HT1080 (cell line): ENCODE data around the gene POU3F1. TPM values are rescaled to one million over a fixed set of nuclear protein-coding genes. Genes with fewer than 3 reads are reported as not detected.

Experiments
- DNase-seq: peaks from one replicate; pipeline ENCODE4 v3.0.0-alpha.2; 2015; ENCODE audit warnings: low read depth
- small RNA-seq: library from RNA; depleted of rRNA; stranded (forward); fragments of <200 nt; gene quantifications from one replicate; pipeline ENCODE3, GENCODE V24; 2014
- total RNA-seq: library from RNA; depleted of rRNA; stranded (reverse); fragments of >200 nt; shearing (Covaris generic); gene quantifications from 2 replicates; pipeline ENCODE4 v1.2.3, GENCODE V29; 2014; rRNA removed

The POU3F1 gene
- total RNA-seq, 1 experiment from 2014 or later, result not detected

DNA sequence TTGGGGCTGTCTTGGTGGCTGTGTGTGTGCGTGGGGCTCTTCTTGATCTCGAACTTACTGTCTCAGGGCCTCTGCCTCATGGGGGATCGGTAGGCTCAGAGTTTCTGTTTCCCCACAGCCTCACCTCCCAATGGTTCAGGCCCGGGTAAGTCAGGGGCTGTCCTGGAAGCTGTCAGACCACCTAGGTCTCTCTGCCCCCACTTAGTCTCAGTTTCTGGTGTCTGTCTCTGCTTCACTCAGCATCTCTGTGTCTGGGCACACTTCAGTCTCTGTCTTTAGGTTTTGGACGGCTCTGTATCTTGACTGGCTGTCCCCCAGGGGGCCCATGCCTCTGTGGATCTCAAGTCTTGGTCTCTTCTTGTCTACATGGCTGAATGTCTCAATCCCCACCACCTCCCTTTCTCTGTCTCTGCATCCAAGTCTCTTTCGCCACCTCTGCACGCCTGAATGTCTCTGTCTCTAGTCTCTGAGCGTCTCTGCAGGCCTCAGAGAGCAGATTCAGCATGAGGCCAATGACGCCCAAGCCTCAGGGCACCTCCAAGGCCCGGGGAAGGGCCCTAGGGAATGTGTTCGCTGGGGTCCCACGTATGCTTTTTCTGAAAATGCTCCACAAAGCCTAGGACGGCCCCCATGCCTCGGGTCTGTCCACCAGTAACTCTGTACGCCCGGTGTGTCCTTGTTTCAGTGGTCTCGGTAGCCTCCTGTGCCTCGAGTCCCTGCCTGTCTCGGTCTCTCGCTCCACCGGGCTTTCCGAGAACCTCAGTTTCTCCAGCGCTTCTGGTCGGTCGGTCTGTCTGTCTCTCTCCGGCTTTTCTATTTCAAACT, 42.1 kb downstream of the POU3F1 start:
- DNase-seq, result no peak

DNA sequence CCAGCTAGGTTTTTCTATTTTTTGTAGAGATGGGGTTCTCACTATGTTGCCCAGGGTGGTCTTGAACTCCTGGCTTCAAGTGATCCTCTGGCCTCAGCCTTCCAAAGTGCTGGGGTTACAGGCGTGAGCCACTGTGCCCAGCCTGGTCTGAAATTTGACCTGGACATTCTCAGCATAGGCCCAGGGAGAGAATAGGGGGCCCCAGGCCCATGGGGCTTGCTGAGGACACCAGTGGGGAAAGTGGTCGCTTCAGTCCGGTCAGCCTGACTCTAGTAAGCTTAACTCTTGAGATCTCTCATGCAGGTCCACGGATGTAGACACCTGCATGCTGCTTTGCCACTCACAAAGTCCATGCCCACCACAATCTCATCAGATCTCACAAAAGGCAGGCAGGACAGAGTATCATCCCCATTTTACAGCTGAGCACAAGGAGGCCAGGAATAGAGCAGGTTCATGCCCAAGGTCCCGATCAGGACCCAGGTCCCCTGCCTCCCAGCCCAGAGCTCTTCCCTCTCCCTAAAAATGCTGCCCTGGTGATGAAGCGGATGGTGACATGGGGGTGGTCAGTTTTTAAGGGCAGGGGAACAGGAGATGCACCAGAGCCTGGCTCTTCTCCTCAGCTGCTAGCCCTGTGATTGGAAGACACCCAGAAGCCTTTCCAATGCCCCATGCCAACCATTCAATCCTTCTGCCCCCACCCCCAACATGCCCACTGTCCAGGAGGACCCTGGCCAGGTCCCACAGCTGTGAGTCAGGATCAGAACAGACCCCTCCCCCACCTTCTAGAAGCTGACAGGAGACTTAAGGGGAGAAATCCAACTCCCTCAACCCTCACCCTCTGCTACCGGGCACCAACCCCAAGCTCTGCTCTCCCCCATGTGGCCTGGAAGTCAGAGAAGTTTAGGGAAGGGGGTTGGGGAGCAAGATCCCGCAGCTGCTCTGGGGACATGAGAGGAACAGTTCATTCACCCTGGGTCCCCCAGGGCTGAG, 43.0 kb downstream of the POU3F1 start:
- no peak for DNase-seq

DNA sequence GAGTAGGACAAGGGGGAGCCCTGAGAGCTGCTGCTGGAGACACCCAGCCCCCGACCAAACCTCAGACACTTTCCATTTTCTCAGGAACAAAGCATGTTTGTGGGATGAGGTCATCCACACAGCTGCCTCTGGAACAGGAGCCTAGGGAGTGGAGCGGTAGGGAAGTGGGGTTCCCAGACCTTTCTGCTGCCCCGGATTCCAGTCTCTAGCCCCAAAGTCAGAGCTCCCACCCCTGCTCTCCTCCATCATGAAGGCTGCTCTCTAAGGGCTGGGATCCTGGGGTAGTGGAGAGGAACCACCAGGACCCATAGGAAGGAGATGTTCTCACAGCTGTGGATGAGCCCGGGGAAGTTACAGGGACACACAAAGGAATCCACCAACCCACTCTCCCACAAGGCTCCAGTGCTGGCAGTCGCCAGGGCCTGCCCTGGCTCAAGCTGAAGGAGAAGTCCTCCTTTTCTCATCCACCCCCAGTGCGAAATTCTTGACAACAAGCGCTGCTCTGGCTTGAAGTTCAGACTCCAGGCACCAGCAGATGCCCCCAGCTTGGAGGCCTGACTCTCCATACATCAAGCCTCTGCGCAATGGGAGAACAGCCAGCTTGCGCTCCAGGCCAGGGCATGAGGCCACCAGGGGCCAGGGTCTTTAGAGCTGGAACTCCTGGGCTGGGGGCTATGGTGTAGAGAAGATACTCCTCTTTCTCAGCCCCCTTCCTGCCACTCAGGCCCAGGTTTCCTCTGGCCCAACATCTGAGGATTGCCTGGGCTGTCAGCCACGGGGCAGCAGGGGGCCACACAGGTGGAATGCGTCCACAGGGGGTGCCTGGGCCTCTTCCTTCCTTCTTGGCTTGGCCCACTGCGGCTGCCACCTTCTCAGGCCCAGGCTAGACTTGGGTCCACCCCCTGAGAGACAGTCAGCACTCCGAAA, 45.8 kb downstream of the POU3F1 start:
- peak; percentile 87 for DNase-seq

DNA sequence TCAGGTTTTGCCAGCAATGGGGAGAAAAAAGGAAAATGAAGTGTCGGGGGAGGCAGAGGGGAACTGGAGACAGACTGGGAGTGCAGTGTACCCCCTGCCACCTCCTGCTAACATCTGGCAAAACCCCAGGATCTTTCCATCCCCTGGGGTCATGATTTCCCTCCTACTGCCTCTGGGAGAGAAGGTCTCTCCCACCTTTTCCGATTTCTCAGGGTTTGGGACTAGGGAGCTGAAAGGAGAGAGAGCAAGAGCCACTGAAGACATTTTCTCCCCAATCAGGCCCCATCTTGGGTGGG, 46.4 kb downstream of the POU3F1 start:
- DNase-seq, result no peak

DNA sequence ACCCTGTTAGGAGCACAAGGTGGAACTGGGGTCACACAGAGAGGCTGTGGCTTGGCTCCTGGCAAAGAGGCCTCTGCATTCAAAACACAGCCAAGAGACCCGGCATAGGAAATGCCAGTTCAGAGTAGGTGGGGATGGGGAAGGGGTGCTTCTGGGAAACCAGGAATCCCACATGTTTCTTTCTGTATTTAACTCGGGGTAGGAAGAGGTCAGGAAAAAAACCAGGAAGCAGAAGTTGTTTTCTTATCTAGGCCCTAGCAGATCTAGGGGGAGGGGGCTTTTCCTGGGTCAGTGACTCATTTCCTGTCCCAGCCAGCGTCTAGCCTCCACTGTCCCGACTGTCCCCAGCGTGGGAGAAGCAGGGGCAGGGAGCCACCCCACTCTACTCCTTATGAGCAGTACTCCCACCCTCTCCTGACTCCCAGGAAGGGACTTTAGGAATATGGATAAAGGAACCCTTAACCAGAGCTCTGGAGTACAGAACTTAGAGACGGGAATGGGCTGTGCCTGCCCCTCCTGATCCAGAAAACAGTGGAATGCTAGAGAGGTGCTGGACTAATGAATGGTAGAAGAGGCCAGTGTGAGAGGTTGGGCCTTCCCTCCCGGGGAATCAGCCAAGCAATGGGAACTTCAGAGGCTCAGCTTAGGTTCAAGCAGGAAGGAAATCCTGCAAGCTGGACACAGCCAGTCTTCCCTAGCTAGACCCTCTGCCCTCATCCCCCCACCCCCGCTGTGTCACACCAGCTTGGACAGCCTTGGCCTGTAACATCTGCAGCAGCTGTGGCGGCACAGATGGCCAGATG, 47.0 kb downstream of the POU3F1 start:
- peak; percentile 81 for DNase-seq

DNA sequence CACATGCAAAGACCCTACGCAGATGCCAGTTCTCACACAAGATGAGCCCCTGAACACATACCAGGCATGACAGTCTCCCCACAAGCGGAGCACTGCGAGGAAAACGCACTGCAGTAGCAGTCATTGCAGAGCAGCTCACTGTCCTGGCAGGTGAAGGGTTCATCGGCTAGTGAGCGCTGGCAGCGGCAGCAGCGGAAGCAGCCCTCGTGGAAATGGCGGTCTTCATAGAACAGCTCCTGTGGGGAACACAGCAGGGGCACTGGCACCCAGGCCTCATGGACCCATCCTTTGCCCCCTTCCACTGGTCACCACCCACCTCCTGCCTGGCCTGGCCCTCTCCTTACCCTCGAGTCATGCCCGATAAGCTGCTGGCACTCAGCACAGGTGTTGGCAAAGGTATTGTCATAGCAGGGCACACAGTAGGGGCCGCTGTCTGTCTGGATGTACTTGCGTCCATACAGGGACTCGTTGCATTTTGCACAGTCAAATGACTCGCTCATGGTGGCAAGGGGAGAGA, 47.6 kb downstream of the POU3F1 start:
- DNase-seq, result no peak

DNA sequence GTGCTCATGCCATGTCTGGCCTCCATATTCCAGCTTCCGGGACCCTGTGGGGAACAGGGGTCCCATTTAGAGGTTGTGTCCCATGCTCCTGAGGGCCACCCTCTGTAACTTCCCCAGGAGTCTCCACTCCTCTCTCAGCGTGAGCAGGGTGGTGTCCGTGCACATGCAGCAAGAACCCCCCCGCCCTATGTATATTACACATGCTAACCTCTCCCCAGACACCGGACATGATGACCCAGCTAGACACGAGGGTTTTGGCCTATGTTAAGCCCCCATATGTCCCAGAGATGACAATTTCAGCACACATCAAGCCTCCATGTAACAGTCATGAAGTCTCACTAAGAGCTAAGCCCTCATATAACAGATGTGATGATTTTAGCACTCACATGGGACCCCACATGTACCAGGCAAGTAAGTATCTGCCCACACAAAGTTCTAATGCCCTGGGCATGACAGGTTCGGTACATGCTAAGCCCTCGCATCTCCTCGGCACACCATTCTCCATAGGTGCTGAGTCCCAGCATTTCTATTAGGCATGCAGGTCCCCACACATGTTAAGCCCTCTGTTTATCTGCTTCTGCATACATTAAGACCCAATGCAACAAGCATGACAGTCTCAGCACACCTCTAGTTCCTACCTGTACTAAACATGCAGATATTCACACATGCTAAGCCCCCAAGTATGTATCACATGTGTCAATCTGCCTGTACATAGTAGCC, 48.3 kb downstream of the POU3F1 start:
- DNase-seq, result no peak

DNA sequence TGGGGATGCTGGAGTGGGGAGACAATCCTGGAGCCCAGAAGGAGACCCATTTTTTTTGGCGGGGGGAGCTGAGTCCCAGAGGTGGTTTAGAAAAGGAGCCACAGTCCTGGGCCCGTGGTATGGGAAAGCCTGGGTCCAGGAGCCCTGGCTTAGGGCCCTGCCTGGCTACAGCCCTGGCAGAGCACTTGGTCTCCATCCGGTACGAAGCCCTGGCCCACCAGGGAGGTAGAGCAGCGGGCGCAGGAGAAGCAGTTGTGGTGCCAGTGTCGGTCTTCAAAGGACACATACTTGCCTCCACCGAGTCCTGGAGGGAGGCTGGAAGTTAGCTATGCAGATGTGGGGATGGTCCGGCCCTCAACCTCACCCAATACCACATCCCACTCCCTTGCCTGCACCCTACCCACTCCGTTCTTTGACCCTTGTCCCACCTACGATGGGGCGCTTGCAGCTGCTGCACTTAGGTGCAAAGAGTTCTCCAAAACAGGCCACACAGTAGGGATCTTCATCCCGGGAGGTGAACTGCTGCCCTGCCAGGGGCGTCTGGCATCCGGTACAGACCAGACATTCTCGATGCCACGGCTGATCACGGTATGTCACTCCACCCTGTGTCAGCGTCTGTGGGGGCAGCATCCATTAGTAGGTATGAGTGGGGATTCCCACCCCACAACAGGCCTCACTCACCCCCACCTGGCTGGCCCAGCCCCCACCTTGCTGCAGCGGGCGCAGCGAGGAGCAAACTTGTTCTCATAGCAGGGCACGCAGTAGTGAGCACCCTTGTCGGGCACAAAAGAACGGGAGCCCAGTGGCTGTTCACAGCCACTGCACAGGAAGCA, 49.1 kb downstream of the POU3F1 start:
- no peak for DNase-seq

DNA sequence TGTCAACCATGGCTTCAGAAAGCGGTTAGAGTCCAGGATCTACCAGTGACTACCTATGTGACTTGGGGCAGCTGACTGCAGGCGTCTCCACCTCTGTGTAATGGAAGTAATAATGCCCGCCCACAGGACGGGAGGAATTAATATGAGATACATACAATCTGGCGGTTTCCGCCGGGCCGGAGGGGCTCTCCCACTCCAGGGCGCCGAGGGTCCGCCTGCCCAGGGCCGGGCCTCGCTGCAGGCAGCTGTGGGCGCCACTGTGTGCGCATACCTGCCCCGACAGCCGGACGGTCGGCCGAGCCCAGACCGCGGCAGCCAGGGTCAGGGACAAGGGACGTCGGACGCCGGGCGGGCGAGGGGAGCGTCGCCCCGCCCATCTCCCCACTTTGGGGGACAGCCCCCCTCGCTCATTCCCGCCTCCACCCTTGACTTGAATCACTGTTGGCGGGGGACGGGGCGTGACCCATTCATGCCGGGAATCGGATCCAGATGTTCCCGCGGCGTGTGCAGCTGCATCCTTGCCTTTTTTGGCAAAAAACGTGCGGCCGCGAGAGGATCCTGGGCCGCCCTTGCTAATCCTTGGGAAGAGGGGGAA, 50.7 kb downstream of the POU3F1 start:
- no peak for DNase-seq

DNA sequence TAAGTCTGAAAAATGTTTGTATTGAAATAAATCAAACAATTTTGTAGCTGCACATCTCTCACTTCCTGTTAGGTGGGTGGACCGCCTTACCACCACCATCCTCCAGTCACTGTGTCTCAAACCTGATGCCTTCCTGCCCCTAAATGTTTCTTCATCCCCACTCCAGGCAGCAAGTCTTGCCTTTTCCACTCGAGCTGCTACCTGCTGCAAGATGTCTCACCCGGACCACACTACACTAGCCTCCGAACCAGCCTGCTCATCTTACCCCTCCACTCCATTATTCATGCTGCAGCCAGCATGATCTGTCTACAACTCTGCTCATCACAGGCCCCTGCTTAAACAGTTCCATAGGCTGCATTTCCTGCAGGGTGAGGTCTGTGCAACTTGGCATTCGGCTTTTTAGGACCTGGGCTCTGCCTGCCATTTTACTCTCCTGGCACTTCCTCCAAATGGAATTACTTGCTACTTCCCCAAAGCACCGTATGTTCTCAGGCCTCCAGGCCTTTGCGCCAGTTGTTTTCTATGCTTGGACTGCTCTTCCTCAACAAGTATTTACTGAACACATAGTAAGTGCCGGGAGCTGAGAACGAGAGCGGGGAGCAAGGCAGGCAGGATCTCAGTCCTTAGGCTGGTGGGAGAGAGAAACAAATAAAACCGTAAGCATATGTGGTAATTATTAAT, 51.6 kb downstream of the POU3F1 start:
- no peak for DNase-seq

Small RNAs within 50 kb of the gene (small RNA-seq; reads per million reads assigned to genes)
- not detected for gene MIR3659

Other genes with a start within 250 kb of the POU3F1 start
- gene C1orf122, start 239.0 kb downstream of the POU3F1 start, total RNA-seq, result 70.7 and 79.1 TPM in 2 replicates
- gene YRDC, start 238.6 kb downstream of the POU3F1 start, total RNA-seq, result 65.5 and 67.4 TPM in 2 replicates
- 2.4 and 3.1 TPM in 2 replicates for gene MTF1, start 187.2 kb downstream of the POU3F1 start, total RNA-seq
- gene INPP5B, start 99.7 kb downstream of the POU3F1 start, total RNA-seq, result 18.1 and 21.8 TPM in 2 replicates
- gene SF3A3, start 56.8 kb downstream of the POU3F1 start, total RNA-seq, result 139 and 142 TPM in 2 replicates
- 21.6 and 36.0 TPM in 2 replicates for gene FHL3, start 41.3 kb downstream of the POU3F1 start, total RNA-seq
- 105 and 115 TPM in 2 replicates for gene UTP11, start 34.1 kb downstream of the POU3F1 start, total RNA-seq